Activated CD8-positive, alpha-beta T cell treated with anti-CD3 and anti-CD28 coated beads for 36 hours (primary cell): Measurements from ENCODE around the gene PICALM. TPM values are rescaled to one million over a fixed set of nuclear protein-coding genes. Genes with fewer than 3 reads are reported as not detected.
A peak's percentile ranks its signal among the peaks of the same experiment; 100 is the strongest.

Experiments
- ATAC-seq: fragments of 200-7000 bp; cut with Tn5 transposase; one replicate; pipeline ENCODE4 v1.10.0; 2021; ENCODE audit warnings: mild to moderate bottlenecking, moderate library complexity
- CTCF ChIA-PET: fragments of 350-600 bp; sonication (Branson Sonifier 250); formaldehyde crosslinking; loops from one replicate; lab custom pipeline; 2021; ENCODE audit warnings: antibody characterized with exemption; lab: Charles Lee
- POLR2A ChIA-PET: fragments of 350-600 bp; sonication (Branson Sonifier 250); formaldehyde crosslinking; loops from one replicate; lab custom pipeline; 2021; ENCODE audit warnings: antibody characterized with exemption; lab: Charles Lee
- DNase-seq: peaks from one replicate; pipeline ENCODE4 v3.0.0-alpha.2; 2020
- H3K27ac Mint-ChIP-seq: one replicate; pipeline ENCODE4 v1.8.0; 2021; ENCODE audit warnings: mild to moderate bottlenecking, mixed read lengths
- H3K27me3 Mint-ChIP-seq: one replicate; pipeline ENCODE4 v1.8.0; 2021; ENCODE audit warnings: mixed read lengths
- H3K36me3 Mint-ChIP-seq: one replicate; pipeline ENCODE4 v1.8.0; 2021; ENCODE audit warnings: low read depth, mixed read lengths
- H3K4me1 Mint-ChIP-seq: one replicate; pipeline ENCODE4 v1.8.0; 2021; ENCODE audit warnings: low read depth, mixed read lengths
- H3K4me3 Mint-ChIP-seq: one replicate; pipeline ENCODE4 v1.8.0; 2021; ENCODE audit warnings: mild to moderate bottlenecking, moderate library complexity, mixed read lengths
- H3K9me3 Mint-ChIP-seq: one replicate; pipeline ENCODE4 v1.8.0; 2021; ENCODE audit warnings: mixed read lengths
- CTCF ChIP-seq: fragments of 200-600 bp; IDR thresholded peaks from one replicate; pipeline ENCODE4 v1.8.0; 2022; ENCODE audit warnings: antibody characterized with exemption, mild to moderate bottlenecking
- intact Hi-C: fragments of 100-400 bp; cut with micrococcal nuclease; formaldehyde crosslinking; loops from one replicate; pipeline ENCODE4 v1.10.0; 2022
- total RNA-seq, 2 experiments: library from RNA; stranded (reverse); gene quantifications; one replicate each; pipeline ENCODE4 v1.2.3, GENCODE V29; 2021

PICALM gene
- total RNA-seq, 2 experiments from 2014 or later = 57.5 to 61.2 TPM

GRCh38 chr11:85976525-85976924 lies 92.4 kb downstream of the PICALM start:
- no peak for DNase-seq
- intact Hi-C loops = no loop called here
- ChIA-PET CTCF (interaction anchor here (0.7 to 1.2 kb wide), 3 partner anchors 15 to 217 kb away, joined by 3 to 4 read pairs (median 3); no protein-coding TSS in a partner anchor), POLR2A (interaction anchor here (0.7 kb wide), 1 partner anchor 367 kb away, joined by 4 read pairs; no protein-coding TSS in a partner anchor)
- H3K9me3 Mint-ChIP-seq = no peaks in the 10 kb centered on the region
- no peak overlapping the region for H3K4me3 Mint-ChIP-seq
- ATAC-seq = no peak
- no peak overlapping the region for H3K27ac Mint-ChIP-seq
- peaks cover 45% of the 10 kb centered on the region for H3K36me3 Mint-ChIP-seq
- no peak for TF ChIP-seq CTCF
- peaks cover 10% of the 10 kb centered on the region for H3K4me1 Mint-ChIP-seq
- H3K27me3 Mint-ChIP-seq = no peaks in the 10 kb centered on the region

GRCh38 chr11:85974122-85974521 lies 94.8 kb downstream of the PICALM start:
- Mint-ChIP-seq H3K27ac (no peak overlapping the region), H3K9me3 (no peaks in the 10 kb centered on the region), H3K4me3 (no peak overlapping the region), H3K36me3 (peaks cover 55% of the 10 kb centered on the region), H3K27me3 (no peaks in the 10 kb centered on the region), H3K4me1 (peaks cover 16% of the 10 kb centered on the region)
- POLR2A ChIA-PET = interaction anchor here (1.1 kb wide), 1 partner anchor 23 kb away, joined by 3 read pairs; no protein-coding TSS in a partner anchor
- intact Hi-C loops = no loop called here
- DNase-seq = no peak
- CTCF ChIA-PET = no interaction called here
- TF ChIP-seq CTCF = no peak
- ATAC-seq = no peak

GRCh38 chr11:85970593-85970992 lies 98.3 kb downstream of the PICALM start:
- CTCF ChIA-PET = no interaction called here
- POLR2A ChIA-PET = no interaction called here
- Mint-ChIP-seq H3K9me3 (no peaks in the 10 kb centered on the region), H3K4me3 (no peak overlapping the region), H3K4me1 (peaks cover 16% of the 10 kb centered on the region), H3K27ac (no peak overlapping the region), H3K36me3 (peaks cover 59% of the 10 kb centered on the region), H3K27me3 (no peaks in the 10 kb centered on the region)
- TF ChIP-seq CTCF = no peak
- ATAC-seq (no peak), DNase-seq (no peak)
- intact Hi-C loops = no loop called here

GRCh38 chr11:85967457-85967856 lies 101.4 kb downstream of the PICALM start:
- intact Hi-C loops = no loop called here
- Mint-ChIP-seq H3K4me1 (peaks cover 14% of the 10 kb centered on the region), H3K4me3 (no peak overlapping the region), H3K9me3 (no peaks in the 10 kb centered on the region), H3K27ac (no peak overlapping the region), H3K27me3 (no peaks in the 10 kb centered on the region), H3K36me3 (peaks cover 73% of the 10 kb centered on the region)
- DNase-seq (no peak), ATAC-seq (no peak)
- no peak for TF ChIP-seq CTCF
- POLR2A ChIA-PET = no interaction called here
- CTCF ChIA-PET = interaction anchor here (1.1 kb wide), 1 partner anchor 112 kb away, joined by 3 read pairs; the partner anchor contains the start of gene CCDC83

- Mint-ChIP-seq H3K4me1 (peaks cover 24% of the 10 kb centered on the region), H3K36me3 (peaks cover 71% of the 10 kb centered on the region), H3K9me3 (no peaks in the 10 kb centered on the region), H3K27me3 (no peaks in the 10 kb centered on the region), H3K4me3 (no peak overlapping the region), H3K27ac (peak overlapping the region; percentile 40)
- POLR2A ChIA-PET = no interaction called here
- no peak for TF ChIP-seq CTCF
- no peak for ATAC-seq
- intact Hi-C loops = no loop called here
- no peak for DNase-seq
- CTCF ChIA-PET = no interaction called here
Observed at GRCh38 chr11:85965202-85965601, 103.7 kb downstream of the PICALM start.
